ENCODE data around the gene TXNRD2.

TXNRD2 gene

GRCh38 chr22:19963863-19964642 is 22.4 kb upstream of the TXNRD2 start:
- no peak overlapping the region for H3K9ac ChIP-seq (ENCODE audit: low read length)

GRCh38 chr22:19962909-19963806 is 21.5 kb upstream of the TXNRD2 start:
- Histone ChIP-seq H3K9me3 (replicated peaks; ENCODE audit: insufficient read depth, low read length) (no peaks in the 10 kb centered on the region), H3K4me1 (ENCODE audit: low read length) (peaks cover 3% of the 10 kb centered on the region; the same call in 1 of the 2 replicates), H3K9me2 (replicated peaks; ENCODE audit: insufficient read depth, low read length) (no peaks in the 10 kb centered on the region), H4K20me1 (ENCODE audit: insufficient read depth, low read length) (no peaks in the 10 kb centered on the region), H3K27ac (ENCODE audit: low read length) (no peak overlapping the region), H3K4me2 (ENCODE audit: low read depth, low read length) (no peak overlapping the region), H3K36me3 (replicated peaks; ENCODE audit: insufficient read depth, low read length) (no peaks in the 10 kb centered on the region), H3K4me3 (ENCODE audit: low read length) (no peak overlapping the region), H2AFZ (ENCODE audit: low read length) (no peak overlapping the region), H3K9ac (ENCODE audit: low read length) (no peak overlapping the region), H3F3A (ENCODE audit: insufficient read depth, low read length) (no peaks in the 10 kb centered on the region), H3K27me3 (replicated peaks; ENCODE audit: insufficient read depth, low read length) (no peaks in the 10 kb centered on the region), H3K79me2 (ENCODE audit: low read length) (no peaks in the 10 kb centered on the region)
- no peak for TF ChIP-seq EZH2phosphoT487 (IDR thresholded peaks at IDR 0.05; ENCODE audit: low read length)
- DNase-seq = no peak

More at GRCh38 chr22:19963863-19964642, 22.4 kb upstream of the TXNRD2 start:
- TF ChIP-seq CTCF (IDR thresholded peaks at IDR 0.05; ENCODE audit: low read length) (no peak), EZH2phosphoT487 (IDR thresholded peaks at IDR 0.05; ENCODE audit: low read length) (no peak), EZH2 (optimal IDR thresholded peaks at IDR 0.05; ENCODE audit: low read depth, low read length) (no peak)
- Histone ChIP-seq H3K9me3 (replicated peaks; ENCODE audit: insufficient read depth, low read length) (no peaks in the 10 kb centered on the region), H3K79me2 (ENCODE audit: low read length) (no peaks in the 10 kb centered on the region), H3K4me2 (ENCODE audit: low read depth, low read length) (no peak overlapping the region), H2AFZ (ENCODE audit: low read length) (no peak overlapping the region), H3K27me3 (replicated peaks; ENCODE audit: insufficient read depth, low read length) (no peaks in the 10 kb centered on the region), H3K4me3 (ENCODE audit: low read length) (no peak overlapping the region), H4K20me1 (ENCODE audit: insufficient read depth, low read length) (no peaks in the 10 kb centered on the region), H3K36me3 (replicated peaks; ENCODE audit: insufficient read depth, low read length) (no peaks in the 10 kb centered on the region), H3K4me1 (ENCODE audit: low read length) (peaks cover 3% of the 10 kb centered on the region; the same call in 1 of the 2 replicates), H3F3A (ENCODE audit: insufficient read depth, low read length) (no peaks in the 10 kb centered on the region), H3K9me2 (replicated peaks; ENCODE audit: insufficient read depth, low read length) (no peaks in the 10 kb centered on the region), H3K27ac (ENCODE audit: low read length) (no peak overlapping the region)
- no peak for DNase-seq

- Histone ChIP-seq H3K36me3 (replicated peaks; ENCODE audit: insufficient read depth, low read length) (no peaks in the 10 kb centered on the region), H3K27ac (ENCODE audit: low read length) (no peak overlapping the region), H3K9me3 (replicated peaks; ENCODE audit: insufficient read depth, low read length) (no peaks in the 10 kb centered on the region), H3K4me3 (ENCODE audit: low read length) (no peak overlapping the region), H3K4me1 (ENCODE audit: low read length) (peaks cover 3% of the 10 kb centered on the region; the same call in 1 of the 2 replicates), H3K79me2 (ENCODE audit: low read length) (no peaks in the 10 kb centered on the region), H3K27me3 (replicated peaks; ENCODE audit: insufficient read depth, low read length) (no peaks in the 10 kb centered on the region), H3K9ac (ENCODE audit: low read length) (no peak overlapping the region), H4K20me1 (ENCODE audit: insufficient read depth, low read length) (no peaks in the 10 kb centered on the region), H3F3A (ENCODE audit: insufficient read depth, low read length) (no peaks in the 10 kb centered on the region), H3K9me2 (replicated peaks; ENCODE audit: insufficient read depth, low read length) (no peaks in the 10 kb centered on the region), H2AFZ (ENCODE audit: low read length) (no peak overlapping the region), H3K4me2 (ENCODE audit: low read depth, low read length) (no peak overlapping the region)
- TF ChIP-seq CTCF (IDR thresholded peaks at IDR 0.05; ENCODE audit: low read length) (peak; percentile 68), EZH2 (optimal IDR thresholded peaks at IDR 0.05; ENCODE audit: low read depth, low read length) (no peak), EZH2phosphoT487 (IDR thresholded peaks at IDR 0.05; ENCODE audit: low read length) (no peak)
- DNase-seq = peak; percentile 87
Measured at GRCh38 chr22:19962246-19962908, 20.8 kb upstream of the TXNRD2 start.

All from MM.1S (cell line).